Measurements from ENCODE around the gene SH2D5.

DNA sequence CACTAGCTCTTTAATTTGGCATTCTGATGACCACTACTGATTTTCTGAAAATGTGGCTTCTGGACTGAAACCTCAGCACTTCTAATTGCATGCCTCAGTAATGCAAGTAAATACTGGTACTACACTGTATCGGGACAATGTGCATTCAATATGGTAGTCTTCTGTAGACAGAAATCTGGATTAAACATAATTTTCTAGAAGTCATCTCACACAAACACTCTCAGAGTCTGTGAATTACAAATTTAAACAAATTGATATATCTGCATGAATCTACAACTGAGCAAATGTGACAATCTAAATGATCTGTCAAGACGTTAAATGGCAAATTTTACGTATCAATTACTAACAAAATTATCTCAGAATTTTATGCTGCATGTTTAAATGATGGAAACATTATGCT lies 30.9 kb upstream of the SH2D5 start:
- TF ChIP-seq EZH2 (IDR thresholded peaks at IDR 0.05; ENCODE audit: borderline replicate concordance, insufficient read depth, low read length, poor library complexity, severe bottlenecking), result no peak
- TF ChIP-seq, protein P1, sequence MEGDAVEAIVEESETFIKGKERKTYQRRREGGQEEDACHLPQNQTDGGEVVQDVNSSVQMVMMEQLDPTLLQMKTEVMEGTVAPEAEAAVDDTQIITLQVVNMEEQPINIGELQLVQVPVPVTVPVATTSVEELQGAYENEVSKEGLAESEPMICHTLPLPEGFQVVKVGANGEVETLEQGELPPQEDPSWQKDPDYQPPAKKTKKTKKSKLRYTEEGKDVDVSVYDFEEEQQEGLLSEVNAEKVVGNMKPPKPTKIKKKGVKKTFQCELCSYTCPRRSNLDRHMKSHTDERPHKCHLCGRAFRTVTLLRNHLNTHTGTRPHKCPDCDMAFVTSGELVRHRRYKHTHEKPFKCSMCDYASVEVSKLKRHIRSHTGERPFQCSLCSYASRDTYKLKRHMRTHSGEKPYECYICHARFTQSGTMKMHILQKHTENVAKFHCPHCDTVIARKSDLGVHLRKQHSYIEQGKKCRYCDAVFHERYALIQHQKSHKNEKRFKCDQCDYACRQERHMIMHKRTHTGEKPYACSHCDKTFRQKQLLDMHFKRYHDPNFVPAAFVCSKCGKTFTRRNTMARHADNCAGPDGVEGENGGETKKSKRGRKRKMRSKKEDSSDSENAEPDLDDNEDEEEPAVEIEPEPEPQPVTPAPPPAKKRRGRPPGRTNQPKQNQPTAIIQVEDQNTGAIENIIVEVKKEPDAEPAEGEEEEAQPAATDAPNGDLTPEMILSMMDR (IDR thresholded peaks at IDR 0.05; ENCODE audit: poor library complexity, severe bottlenecking), result no peak
- TF ChIP-seq EP300 (conservative IDR thresholded peaks at IDR 0.05; ENCODE audit: poor library complexity, severe bottlenecking), result no peak
- TF ChIP-seq RAD21 (conservative IDR thresholded peaks at IDR 0.05), result no peak
- TF ChIP-seq POLR2AphosphoS5 (IDR thresholded peaks at IDR 0.05), result no peak
- no peak for TF ChIP-seq REST (IDR thresholded peaks at IDR 0.05; ENCODE audit: borderline replicate concordance)
- no peak for TF ChIP-seq TAF1 (IDR thresholded peaks at IDR 0.05; ENCODE audit: low read depth)
- TF ChIP-seq SMC3 (conservative IDR thresholded peaks at IDR 0.05; ENCODE audit: poor library complexity), result no peak
- no peak for TF ChIP-seq MXI1 (conservative IDR thresholded peaks at IDR 0.05; ENCODE audit: poor library complexity, severe bottlenecking)
